HL-60 (cell line): ENCODE measurements around the gene SELENOH.

Source experiments
- DNase-seq, 2 experiments: peaks; one replicate each; pipeline ENCODE4 v3.0.0-alpha.2; 2010 to 2020; ENCODE audit warnings: low read depth in 1 of 2, low spot score in 1 of 2
- H3K27ac ChIP-seq: fragments of 250-450 bp; sonication (Bioruptor Pico); replicated peaks from 2 replicates; pipeline ENCODE4 v1.5.1; 2020; ENCODE audit warnings: mild to moderate bottlenecking, moderate library complexity
- H3K27me3 ChIP-seq: fragments of 250-450 bp; sonication (Bioruptor Pico); 2 replicates; pipeline ENCODE4 v1.5.1; 2021; ENCODE audit warnings: mild to moderate bottlenecking, moderate library complexity; ENCODE audit not compliant: insufficient read depth, poor library complexity, severe bottlenecking
- H3K4me3 ChIP-seq: replicated peaks from 2 replicates; pipeline ENCODE4 v1.5.1; 2011; ENCODE audit warnings: mild to moderate bottlenecking, control low read depth, low read length; ENCODE audit not compliant: insufficient read depth
- GABPA ChIP-seq: IDR thresholded peaks from 2 replicates; pipeline ENCODE4 v1.6.1; 2012; ENCODE audit warnings: low read depth
- POLR2AphosphoS5 ChIP-seq: IDR thresholded peaks from 2 replicates; pipeline ENCODE4 v1.6.1; 2012; ENCODE audit warnings: low read depth
- REST ChIP-seq: IDR thresholded peaks from 2 replicates; pipeline ENCODE4 v1.6.1; 2012; ENCODE audit warnings: low read depth; ENCODE audit not compliant: insufficient replicate concordance
- SPI1 ChIP-seq: IDR thresholded peaks from 2 replicates; pipeline ENCODE4 v1.6.1; 2012; ENCODE audit warnings: low read depth, mild to moderate bottlenecking, borderline replicate concordance
- TF ChIP-seq, protein P1 (sequence below): IDR thresholded peaks from one replicate; pipeline ENCODE4 v1.5.1; 2011; ENCODE audit warnings: low read length, control low read depth, inconsistent platforms; ENCODE audit not compliant: insufficient read depth

SELENOH gene

GRCh38 chr11:57787006-57787604, 45.8 kb downstream of the SELENOH start:
- Histone ChIP-seq H3K27me3 (no peaks in the 10 kb centered on the region), H3K27ac (no peak overlapping the region), H3K4me3 (no peak overlapping the region)
- no peak for DNase-seq
- TF ChIP-seq, protein P1, sequence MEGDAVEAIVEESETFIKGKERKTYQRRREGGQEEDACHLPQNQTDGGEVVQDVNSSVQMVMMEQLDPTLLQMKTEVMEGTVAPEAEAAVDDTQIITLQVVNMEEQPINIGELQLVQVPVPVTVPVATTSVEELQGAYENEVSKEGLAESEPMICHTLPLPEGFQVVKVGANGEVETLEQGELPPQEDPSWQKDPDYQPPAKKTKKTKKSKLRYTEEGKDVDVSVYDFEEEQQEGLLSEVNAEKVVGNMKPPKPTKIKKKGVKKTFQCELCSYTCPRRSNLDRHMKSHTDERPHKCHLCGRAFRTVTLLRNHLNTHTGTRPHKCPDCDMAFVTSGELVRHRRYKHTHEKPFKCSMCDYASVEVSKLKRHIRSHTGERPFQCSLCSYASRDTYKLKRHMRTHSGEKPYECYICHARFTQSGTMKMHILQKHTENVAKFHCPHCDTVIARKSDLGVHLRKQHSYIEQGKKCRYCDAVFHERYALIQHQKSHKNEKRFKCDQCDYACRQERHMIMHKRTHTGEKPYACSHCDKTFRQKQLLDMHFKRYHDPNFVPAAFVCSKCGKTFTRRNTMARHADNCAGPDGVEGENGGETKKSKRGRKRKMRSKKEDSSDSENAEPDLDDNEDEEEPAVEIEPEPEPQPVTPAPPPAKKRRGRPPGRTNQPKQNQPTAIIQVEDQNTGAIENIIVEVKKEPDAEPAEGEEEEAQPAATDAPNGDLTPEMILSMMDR = no peak
- TF ChIP-seq POLR2AphosphoS5 (no peak), SPI1 (no peak), REST (no peak), GABPA (no peak)

- DNase-seq = peak; percentile 63 to 92
- H3K4me3 ChIP-seq = no peak overlapping the region
- H3K27me3 ChIP-seq = no peaks in the 10 kb centered on the region
- no peak overlapping the region for H3K27ac ChIP-seq
- peak; percentile 71; the same call in 1 of the 2 replicates for TF ChIP-seq POLR2AphosphoS5
- TF ChIP-seq, protein P1 = no peak
- no peak for TF ChIP-seq REST
- peak; percentile 72 for TF ChIP-seq SPI1
Measured at GRCh38 chr11:57787920-57788702, 46.8 kb downstream of the SELENOH start.

GRCh38 chr11:57788703-57789088, 47.4 kb downstream of the SELENOH start:
- no peak for TF ChIP-seq POLR2AphosphoS5
- TF ChIP-seq REST = no peak
- TF ChIP-seq, protein P1 = no peak
- TF ChIP-seq GABPA = no peak
- no peak for TF ChIP-seq SPI1
- H3K4me3 ChIP-seq = no peak overlapping the region
- H3K27ac ChIP-seq = no peak overlapping the region
- no peak for DNase-seq
- H3K27me3 ChIP-seq = no peaks in the 10 kb centered on the region
